GM19324 (cell line): Measurements from ENCODE around the gene SSR2.
"Not testable (repeated sequence)": the region's sequence is repeated elsewhere in the genome, so short reads cannot be mapped to it uniquely, and the experiment has no call there.

Experiments used
- ATAC-seq: cut with Tn5 transposase; IDR thresholded peaks from one replicate; pipeline ENCODE4 v1.9.1; 2021; ENCODE audit warnings: mild to moderate bottlenecking, moderate library complexity; ENCODE audit not compliant: unreplicated experiment, low FRiP score

Gene SSR2

GRCh38 chr1:156001021-156001661 lies 19.6 kb downstream of the SSR2 start:
- ATAC-seq, result no peak

GRCh38 chr1:155999964-156000363 lies 20.8 kb downstream of the SSR2 start:
- no peak for ATAC-seq

- no peak for ATAC-seq
These were observed 24.6 kb downstream of the SSR2 start for GRCh38 chr1:155996166-155996565.

GRCh38 chr1:155993595-155993994 lies 27.2 kb downstream of the SSR2 start:
- ATAC-seq, result no peak

DNA sequence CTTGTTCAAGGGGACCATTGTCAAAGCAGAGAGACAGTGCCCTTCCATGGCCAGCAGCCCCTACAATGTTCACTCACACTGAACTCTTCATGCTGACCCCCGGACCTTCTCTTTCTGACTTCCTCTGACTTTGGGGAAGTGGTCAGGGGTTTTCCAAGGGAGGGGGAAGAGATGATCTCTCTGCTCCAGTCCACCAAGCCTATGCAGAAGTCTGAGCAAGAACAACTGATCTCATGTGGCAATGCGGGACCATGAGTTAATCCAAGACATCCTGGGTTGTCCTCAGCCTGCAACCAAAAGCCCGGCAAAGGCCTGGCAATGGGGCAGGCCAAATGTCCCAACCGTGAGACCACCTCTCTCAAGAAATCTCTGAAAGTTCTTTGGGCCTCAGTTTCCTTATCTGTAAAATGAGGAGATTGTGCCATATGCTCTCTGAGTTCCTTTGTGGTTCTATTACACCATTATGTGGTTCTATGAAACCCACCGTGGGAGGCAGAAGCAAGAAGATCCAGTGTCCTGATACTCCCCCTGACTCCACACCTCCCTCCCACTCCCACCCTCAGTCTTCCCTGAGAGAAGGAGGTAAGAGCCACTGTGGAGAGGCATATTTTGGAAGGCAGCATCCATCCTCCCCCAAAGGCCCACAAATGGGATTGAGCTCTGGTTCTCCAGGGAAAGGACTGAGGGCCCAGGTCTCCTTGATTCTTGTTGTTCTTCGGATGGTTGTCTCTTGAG lies 30.6 kb downstream of the SSR2 start:
- no peak for ATAC-seq

DNA sequence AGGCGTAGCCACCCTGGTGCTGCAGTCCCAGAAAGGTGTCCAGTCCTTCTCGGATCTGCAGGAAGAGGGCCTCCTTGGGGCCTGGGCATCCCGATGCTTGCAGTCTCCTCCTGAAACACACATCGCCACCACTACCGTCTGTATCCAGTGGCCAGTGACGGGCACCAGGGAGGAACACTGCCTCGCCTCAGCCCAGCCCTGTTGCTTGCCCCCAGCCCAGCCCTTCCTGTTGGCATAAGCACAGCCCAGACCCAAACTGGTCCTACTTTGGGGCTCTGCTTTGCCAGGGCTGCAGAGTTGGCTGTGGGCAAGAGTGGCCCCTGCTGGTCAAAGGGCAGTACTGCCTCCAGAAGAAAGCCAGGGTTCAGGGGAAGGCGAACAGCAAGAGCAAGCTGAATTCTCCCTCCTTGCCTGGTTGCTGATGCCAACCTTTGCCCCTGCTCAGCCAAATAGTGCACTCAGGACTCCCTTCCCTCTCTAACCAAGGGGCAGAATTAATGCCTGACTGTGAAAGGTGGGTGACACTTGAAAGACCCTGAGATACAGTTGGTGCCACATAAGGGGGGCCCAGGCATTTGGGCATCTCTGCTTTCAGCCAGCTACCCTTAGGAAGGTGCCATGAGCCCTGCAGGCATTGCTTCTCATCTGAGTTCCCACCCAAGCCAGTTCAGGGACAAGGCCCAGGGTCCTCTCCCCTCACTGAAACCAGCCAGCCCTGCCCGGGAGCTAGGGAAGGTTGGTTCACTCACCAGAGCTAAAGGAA lies 31.3 kb downstream of the SSR2 start:
- ATAC-seq, result no peak

GRCh38 chr1:155984903-155985645 lies 35.7 kb downstream of the SSR2 start:
- ATAC-seq, result not testable (repeated sequence)

GRCh38 chr1:155984341-155984740 lies 36.4 kb downstream of the SSR2 start:
- ATAC-seq, result no peak

- peak; percentile 69 for ATAC-seq
These were observed 37.3 kb downstream of the SSR2 start for GRCh38 chr1:155983191-155984024.

GRCh38 chr1:155982106-155982505 lies 38.6 kb downstream of the SSR2 start:
- ATAC-seq, result no peak

DNA sequence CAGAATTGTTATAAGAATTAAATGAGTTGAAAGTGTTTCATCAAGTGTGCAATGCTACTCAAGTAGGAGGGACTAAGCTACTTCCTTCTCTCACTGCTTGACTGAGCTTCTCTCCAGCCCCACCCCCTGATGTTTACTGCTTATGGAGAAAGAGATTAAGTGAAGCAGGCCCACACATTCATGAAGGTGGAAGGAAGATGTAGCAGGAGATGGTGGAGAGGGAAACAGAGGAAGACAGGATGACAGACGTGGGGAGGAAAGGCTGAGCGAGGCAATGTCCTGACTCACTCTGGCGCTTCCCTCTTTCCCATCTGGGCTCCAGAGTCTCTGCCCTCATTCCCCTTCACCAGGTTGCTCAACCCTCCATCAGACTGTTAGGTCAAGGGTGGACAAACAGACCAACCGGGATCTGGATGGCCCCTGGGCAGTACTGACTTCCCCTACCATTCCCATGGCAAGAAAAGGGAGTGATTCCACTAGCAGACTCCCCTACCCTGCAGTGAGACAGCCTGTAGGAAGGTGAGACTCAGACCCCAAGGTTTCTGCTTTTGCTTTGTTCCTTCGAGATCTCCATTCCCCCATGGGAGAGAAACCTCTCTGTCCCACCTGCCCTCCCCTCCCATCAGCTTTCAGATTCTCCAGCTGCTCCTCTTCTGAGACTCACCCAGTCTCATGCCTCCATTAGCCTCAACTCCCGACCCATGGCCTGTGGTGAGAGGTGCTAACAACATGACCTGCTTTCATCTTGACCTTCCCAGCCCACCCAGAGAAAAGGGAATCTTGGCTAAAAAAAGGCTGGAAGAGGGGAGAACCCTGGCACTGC lies 39.3 kb downstream of the SSR2 start:
- ATAC-seq, result no peak

GRCh38 chr1:155979597-155980343 lies 41.0 kb downstream of the SSR2 start:
- ATAC-seq, result no peak

DNA sequence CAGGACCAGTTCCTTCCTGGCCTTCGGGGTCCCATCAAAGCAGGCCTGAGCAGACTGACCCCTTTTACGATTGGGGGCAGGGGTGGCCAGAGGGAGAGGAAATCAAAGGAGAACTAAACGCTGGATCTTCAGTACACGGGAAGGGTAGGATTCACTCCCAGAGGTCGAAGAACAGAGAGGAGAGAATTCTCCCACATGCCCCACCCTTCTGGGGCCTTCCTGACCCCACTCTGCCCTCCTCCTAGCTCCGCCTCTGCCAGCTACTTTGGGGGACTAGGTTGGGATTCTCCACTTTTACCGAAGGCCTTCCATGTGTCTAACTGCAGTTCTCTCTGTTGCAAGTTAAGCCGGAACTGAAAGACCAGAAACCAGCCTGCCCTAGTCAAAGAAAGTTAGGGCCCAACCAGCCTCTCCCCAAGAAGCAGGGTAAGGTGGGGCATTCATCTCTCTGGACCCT lies 41.8 kb downstream of the SSR2 start:
- no peak for ATAC-seq

- peak; percentile 48 for ATAC-seq
These were observed 42.3 kb downstream of the SSR2 start, which contains the start of gene ARHGEF2 for GRCh38 chr1:155978325-155978972. Gene ARHGEF2 (minus strand): TSS chr1:155978547. CDS start chr1:155978427, 120 bp downstream.

GRCh38 chr1:155977690-155978324 lies 42.9 kb downstream of the SSR2 start:
- ATAC-seq, result no peak

GRCh38 chr1:155976913-155977689 lies 43.6 kb downstream of the SSR2 start:
- no peak for ATAC-seq
